CD4-positive, alpha-beta T cell treated with Interleukin-6 at 100 ng/mL for 8 hours (primary cell): Measurements from ENCODE around the gene NXPE4.
"Not testable (repeated sequence)": the region's sequence is repeated elsewhere in the genome, so short reads cannot be mapped to it uniquely, and the experiment has no call there.

Experiments
- DNase-seq: peaks from one replicate; pipeline ENCODE4 v3.0.0-alpha.2; 2020; ENCODE audit warnings: mixed read lengths, low spot score

NXPE4 gene

DNA sequence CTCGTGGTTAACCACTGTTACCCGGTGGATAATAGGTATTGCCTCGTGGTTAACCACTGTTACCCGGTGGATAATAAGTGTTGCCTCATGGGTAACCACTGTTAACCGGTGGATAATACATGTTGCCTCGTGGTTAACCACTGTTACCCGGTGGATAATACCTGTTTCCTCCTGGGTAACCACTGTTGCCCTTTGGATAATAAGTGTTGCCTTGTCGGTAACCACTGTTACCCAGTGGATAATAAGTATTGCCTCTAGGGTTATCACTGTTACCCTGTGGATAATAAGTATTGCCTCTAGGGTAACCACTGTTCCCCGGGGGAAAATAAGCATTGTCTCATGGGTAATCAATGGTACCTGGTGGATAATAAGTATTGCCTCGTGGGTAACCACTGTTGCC lies 15.0 kb upstream of the NXPE4 start:
- DNase-seq, result no peak

DNA sequence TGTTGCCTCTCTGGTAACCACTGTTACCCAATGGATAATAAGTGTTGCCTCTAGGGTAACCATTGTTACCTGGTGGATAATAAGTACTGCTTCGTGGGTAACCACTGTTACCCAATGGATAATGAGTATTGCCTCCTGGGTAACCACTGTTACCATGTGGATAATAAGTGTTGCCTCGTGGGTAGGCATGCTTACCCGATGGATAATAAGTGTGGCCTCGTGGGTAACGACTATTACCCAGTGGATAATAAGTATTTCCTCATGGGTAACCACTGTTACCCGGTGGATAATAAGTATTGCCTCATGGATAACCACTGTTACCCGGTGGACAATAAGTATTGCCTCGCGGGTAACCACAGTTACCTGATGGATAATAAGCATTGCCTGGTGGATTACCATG lies 13.8 kb upstream of the NXPE4 start:
- no peak for DNase-seq

DNA sequence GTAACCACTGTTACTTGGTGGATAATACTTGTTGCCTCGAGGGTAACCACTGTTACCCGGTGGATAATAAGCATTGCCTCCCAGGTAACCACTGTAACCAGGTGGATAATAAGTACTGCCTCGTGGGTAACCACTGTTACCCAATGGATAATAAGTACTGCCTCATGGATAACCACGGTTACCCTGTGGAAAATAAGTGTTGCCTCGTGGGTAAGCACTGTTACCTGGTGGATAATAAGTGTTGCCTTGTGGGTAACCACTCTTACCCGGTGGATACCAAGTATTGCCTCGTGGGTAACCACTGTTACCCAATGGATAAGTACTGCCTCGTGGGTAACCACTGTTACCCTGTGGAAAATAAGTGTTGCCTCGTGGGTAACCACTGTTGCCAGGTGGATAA lies 13.0 kb upstream of the NXPE4 start:
- DNase-seq, result not testable (repeated sequence)

DNA sequence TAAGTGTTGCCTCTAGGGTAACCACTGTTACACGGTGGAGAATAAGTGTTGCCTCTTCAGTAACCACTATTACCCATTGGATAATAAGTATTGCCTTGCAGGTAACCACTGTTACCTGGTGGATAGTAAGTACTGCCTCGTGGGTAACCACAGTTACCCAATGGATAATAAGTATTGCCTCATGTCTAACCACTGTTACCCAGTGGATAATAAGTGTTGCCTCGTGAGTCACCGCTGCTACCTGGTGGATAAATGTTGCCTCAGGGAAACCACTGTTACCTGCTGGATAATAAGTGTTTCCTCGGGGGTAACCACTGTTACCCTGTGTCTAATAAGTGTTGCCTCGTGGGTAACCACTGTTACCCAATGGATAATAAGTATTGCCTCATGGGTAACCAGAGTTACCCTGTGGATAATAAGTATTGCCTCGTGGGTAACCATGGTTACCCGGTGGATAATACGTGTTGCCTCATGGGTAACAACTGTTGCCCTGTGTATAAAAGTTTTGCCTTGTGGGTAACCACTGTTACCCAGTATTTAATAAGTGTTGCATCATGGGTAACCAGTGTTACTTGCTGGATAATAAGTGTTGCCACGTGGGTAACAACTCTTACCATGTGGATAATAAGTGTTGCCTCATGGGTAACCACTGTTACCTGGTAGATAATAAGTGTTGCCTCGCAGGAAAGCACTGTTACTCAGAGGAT lies 12.3 kb upstream of the NXPE4 start:
- no peak for DNase-seq

DNA sequence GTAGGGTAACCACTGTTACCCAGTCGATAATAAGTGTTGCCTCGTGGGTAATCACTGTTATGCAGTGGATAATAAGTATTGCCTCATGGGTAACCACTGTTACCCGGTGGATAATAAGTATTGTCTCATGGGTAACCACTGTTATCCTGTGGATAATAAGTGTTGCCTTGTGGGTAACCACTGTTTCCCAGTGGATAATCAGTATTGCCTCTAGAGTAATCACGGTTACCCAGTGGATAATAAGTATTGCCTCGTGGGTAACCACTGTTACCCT lies 11.2 kb upstream of the NXPE4 start:
- not testable (repeated sequence) for DNase-seq

DNA sequence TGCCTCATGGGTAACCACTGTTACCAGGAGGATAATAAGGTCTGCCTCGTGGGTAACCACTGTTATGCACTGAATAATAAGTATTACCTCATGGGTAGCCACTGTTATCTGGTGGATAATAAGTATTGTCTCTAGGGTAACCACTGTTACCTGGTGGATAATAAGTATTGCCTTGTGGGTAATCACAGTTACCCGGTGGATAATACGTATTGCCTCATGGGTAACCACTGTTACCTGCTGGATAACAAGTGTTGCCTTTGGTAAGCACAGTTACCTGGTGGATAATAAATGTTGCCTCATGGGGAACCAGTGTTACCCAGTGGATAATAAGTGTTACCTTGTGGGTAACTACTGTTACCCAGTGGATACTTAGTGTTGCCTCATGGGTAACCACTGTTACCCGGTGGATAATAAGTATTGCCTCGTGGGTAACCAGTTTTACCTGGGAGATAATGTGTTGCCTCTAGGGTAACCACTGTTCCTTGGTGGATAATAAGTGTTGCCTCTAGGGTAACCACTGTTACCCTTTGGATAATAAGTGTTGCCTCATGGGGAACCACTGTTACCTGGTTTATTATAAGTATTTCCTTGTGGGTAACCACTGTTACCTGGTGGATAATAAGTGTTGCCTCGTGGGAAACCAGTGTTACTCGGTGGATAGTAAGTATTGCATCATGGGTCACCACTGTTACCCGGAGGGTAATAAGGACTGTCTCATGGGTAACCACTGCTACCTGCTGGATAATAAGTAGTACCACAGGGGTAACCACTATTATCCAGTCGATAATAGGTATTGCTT lies 10.6 kb upstream of the NXPE4 start:
- DNase-seq, result no peak

DNA sequence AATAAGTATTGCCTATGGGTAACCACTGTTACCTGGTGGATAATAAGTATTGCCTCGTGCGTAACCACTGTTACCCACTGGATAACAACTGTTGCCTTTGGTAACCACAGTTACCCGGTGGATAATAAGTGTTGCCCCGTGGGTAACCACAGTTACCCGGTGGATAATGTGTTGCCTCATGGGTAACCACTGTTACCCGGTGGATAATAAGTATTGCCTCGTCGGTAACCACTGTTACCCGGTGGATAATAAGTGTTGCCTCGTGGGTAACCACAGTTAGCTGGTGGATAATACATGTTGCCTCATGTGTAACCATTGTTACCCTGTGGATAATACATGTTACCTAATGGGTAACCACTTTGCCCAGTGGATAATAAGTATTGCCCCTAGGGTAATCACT lies 9.8 kb upstream of the NXPE4 start:
- no peak for DNase-seq

DNA sequence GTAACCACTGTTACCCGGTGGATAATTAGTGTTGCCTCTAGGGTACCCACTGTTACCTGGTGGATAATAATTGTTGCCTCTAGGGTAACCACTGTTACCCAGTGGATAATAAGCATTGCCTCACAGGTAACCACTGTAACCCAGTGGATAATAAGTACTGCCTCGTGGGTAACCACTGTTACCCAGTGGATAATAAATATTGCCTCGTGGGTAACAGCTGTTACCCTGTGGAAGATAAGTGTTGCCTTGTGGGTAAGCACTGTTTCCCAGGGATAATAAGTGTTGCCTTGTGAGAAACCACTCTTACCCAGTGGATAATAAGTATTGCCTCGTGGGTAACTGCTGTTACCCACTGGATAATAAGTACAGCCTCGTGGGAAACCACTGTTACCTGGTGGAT lies 9.3 kb upstream of the NXPE4 start:
- no peak for DNase-seq

DNA sequence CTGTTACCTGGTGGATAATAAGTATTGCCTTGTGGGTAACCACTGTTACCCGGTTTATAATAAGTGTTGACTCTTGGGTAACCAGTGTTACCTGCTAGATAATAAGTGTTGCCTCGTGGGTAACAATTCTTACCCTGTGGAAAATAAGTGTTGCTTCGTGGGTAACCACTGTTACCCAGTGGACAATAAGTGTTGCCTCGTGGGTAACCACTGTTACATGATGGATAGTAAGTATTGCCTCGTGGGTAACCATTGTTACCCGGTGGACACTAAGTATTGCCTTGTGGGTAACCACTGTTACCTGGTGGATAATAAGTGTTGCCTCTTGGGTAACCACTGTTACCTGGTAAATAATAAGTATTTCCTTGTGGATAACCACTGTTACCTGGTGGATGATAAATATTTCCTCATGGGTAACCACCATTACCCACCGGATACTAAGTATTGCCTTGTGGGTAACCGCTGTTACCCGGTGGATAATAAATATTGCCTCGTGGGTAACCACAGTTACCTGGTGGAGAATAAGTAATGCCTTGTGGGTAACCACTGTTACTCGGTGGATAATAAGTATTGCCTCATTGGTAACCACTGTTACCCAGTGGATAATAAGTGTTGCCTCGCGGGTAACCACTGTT lies 8.7 kb upstream of the NXPE4 start:
- DNase-seq, result no peak

DNA sequence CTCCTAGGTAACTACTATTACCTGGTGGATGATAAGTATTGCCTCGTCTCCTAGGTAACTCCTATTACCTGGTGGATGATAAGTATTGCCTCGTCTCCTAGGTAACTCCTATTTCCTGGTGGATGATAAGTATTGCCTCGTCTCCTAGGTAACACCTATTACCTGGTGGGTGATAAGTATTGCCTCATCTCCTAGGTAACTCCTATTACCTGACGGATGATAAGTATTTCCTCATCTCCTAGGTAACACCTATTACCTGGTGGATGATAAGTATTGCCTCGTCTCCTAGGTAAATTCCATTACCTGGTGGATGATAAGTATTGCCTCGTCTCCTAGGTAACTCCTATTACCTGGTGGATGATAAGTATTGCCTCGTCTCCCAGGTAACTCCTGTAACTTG lies 7.6 kb upstream of the NXPE4 start:
- not testable (repeated sequence) for DNase-seq

DNA sequence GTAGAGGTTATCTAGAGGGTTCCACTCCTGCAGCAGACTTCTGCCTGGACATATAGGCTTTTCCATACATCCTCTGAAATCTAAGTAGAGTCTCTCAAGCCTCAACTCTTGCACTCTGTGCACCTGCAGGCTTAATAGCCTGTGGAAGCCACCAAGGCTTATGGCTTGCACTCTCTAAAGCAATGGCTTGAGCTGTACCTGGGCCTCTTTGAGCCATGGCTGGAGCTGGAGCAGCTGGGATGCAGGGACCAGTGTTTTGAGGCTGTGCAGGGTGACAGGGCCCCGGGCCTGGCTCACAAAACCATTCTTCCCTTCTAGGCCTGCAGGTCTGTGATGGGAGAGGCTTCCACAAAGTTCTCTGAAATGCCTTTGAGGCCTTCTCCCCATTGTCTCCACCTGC lies 2.9 kb upstream of the NXPE4 start:
- DNase-seq, result no peak

DNA sequence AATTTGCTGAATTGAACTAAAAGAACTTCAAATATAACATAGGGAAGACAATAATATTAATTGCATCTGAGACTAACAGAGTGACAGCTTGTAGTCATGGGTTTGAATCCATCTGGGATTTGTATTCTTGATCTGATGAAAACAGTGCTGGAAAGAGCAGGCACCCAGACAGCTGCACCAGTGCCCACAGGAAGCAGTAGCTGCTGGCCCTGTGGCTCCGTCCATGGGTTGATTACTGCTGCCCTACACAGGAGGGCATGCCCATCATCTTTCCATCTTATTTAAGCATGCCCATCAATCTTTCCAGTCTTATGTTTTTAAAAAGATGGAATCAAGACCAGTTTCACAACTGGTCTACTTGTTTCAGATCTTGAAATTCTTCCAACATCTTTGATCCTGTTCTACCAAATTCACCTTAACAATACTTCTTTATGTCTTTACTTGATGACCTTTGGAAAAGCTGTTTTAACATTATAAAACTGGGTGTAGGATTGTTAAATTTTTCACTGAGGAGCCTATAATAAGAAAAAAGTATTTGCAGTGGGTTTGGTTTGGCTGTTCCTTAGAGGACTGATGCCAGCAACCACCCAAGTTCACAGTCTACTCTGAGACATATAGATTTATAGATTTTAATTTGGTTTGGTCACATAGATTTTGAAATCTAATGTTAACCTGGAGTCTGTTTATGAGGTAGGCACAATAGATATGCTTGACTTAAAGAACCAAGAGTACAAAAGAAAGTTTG lies 761 bp upstream of the NXPE4 start:
- no peak for DNase-seq

DNA sequence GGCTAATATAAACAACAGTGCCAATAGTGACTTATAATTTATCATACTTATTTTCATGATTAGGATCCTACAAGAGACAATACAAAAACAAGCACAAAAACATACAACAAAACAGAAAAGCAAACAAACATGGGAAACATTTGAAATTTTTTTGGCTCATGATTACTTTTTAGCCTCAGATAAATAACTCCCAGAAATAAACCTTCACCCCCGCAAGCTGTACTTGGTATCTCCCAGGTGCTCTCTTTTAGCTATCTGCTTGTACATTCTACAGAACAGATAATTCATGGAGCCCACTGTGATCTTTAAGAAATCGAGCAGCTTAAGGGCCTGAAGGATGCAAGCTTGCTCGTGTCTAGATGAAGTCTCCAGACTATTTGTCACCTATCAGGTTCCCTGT lies 883 bp downstream of the NXPE4 start:
- DNase-seq, result no peak

DNA sequence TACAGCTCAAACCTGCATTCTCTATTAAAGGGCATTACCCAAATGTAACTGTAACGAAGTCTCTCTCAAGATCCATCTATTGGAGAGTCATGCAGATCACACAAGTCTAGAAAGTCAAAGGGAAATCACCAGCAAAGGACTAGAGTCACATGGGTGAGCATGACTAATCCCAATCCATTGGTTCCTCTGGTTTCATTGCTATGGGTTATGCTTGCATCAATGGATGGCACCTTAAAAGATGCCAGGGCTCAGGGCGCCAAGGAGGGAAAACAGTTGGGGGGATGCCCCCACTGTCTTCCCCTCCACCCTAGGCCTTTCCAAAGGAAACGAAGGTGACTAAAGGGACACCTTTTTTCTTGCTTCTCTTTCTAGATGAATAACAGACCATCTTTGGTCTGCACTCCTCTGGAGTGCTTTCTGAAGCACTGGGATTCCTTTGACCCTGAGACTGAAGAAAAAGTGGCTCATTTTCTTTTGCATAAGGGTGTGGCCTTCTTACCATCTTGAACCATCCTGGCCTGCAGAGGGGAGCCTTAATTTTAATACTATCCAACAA lies 8.1 kb downstream of the NXPE4 start:
- DNase-seq, result no peak

DNA sequence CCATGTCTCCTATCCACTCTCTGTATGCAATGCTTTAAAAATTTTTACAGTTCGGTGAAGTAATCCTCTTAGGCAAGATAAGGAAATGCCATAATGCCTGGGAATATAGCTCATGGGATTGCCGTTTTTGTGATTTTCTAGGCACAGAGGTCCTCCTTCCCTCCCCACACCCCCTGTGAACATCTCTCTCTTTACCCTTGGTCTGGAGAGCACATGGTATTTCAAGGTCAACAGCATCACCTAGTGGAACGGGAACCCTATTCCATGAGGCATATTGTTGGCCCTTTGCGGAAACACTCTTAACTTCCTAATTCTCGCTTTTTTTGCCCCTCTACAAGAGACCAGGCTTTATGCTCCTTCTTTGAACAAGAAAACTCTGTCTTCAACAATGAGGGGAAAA lies 8.8 kb downstream of the NXPE4 start:
- DNase-seq, result no peak

DNA sequence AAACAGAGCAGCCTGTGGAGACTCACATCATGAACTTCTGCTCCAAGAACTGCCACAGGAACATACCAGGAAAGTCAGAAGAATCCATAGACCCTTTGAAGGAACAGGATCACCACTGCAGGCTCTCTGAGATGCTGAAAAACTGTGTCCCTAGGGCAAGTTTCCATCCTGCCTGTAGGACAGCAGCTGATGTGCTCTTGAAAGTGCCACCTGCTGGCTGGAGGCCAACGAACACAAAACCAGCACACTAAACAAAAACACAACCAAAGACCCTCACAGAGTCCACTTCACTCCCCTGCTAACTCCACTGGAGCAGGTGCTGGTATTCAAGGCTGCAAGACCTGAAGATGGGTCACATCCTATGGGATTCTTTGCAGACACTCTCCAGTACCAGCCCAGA lies 23.9 kb downstream of the NXPE4 start:
- no peak for DNase-seq

DNA sequence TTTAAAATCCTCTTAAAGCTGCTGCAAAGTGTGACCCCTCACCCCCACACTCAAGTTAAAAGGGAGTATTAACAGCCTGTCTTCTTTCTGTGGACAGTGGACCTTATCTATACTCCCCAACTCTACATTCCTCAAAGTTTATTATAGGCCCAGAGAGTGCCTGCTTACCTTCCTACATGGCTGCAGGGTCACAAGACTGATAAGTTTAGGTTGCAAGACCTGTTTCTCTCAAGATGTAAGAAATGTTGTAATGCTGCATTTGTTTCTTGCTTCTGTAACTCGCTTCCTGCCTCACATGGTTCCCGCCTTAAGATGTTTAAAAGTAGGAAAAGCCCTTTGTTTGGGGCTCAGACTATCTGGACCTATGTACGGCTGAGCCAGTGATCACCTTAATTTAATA lies 25.8 kb downstream of the NXPE4 start:
- DNase-seq, result no peak

DNA sequence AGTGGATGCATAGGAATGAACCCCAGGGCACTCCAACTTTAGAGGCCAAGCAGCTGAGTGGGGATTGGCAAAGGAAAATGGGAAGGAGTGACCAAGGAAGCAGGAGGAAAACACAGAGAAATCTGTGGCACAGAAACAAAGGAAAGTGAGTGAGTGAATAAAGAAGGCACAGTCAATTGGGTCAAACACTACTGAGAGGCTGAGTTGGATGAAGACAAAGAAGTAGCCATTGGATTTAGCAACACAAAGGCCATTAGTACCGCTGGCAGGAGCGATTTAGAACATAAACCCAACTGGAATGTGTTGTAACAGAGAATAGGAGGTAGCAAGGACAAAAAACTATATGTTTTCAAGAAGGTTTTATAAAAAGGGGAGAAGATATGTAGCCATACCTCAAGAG lies 29.3 kb downstream of the NXPE4 start:
- no peak for DNase-seq

DNA sequence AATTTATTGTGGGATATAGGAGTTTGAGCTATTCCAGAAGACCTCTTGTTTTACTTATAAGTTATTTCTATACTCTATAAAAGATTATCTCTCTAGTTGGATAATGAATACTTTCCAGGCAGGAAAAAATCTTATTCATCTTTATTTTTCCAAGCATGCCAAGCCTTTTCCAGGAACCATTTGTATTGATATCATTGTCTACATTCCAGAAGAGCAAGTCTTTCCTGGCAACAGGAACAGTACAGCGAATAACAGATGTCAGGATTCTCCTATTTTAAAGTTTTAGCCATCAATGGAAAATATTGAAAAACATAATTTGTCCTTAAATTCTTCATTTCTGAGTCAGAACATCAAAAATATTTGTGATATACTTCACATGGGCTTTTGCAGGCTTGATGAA lies 30.8 kb downstream of the NXPE4 start:
- no peak for DNase-seq

DNA sequence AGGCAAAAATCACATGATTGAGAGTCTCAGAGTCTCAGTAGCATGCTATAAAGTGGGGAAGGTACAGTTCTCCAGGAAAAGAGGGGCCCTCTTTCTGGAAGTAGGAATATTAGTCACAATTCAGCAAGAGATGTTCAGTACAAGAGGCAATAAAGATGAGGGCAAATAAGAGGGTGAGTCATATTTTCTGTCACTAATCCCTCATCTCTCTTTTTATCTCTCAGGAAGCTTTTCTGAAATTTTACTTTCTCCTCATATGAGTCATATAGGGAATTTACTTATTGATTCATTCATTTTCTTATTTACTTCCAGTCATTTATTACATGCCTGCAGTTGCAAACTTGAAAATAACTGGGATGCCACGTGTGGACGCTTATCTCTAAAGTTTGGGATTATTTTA lies 32.5 kb downstream of the NXPE4 start:
- no peak for DNase-seq

DNA sequence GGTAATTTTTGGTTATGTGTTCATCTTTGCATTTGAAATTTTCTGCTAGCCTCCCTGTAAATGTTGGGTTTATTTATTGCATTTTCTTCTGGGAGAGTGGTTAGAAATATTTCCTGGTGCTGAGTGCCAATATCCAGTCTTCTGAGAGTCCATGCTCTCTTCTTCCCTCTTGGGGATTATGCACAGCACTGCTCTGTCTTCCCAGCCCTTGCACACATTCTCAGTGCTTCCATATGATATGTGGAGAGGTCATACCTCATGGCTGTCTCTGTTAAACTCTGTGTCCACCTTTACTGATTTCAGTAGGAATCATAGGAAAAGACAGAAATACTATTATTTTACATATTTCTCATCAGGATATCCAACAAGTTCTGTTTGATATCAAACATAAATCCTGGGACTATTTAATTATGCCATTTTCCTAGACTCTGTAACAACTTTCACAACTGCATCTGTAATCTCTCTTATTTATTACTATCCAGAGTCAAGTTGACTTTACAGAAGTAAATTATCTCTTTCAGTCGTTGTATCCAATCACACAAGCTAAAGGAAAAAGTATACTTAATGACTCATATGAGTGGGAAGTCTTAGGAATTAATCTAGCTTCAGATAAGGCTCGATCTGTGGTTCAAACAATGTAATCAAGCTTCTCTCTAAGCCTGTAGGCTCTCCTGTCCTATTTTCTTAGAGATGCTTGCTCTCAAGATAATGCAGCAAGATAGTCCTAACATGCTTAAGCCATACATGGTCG lies 33.2 kb downstream of the NXPE4 start:
- DNase-seq, result no peak
